Central memory CD4-positive, alpha-beta T cell (primary cell): ENCODE results near the gene EYA3.

Source experiments
- DNase-seq: peaks from one replicate; pipeline ENCODE4 v3.0.0; 2022

The EYA3 gene

GRCh38 chr1:27935721-27936120, 152.7 kb downstream of the EYA3 start:
- no peak for DNase-seq

- no peak for DNase-seq
Measured at GRCh38 chr1:27934818-27935549, 153.4 kb downstream of the EYA3 start, which contains the start of gene SMPDL3B. SMPDL3B (plus strand) TSS chr1:27935000; CDS start chr1:27935184, 184 bp downstream.

GRCh38 chr1:27931759-27932158, 156.7 kb downstream of the EYA3 start:
- no peak for DNase-seq

- DNase-seq, result no peak
Measured at GRCh38 chr1:27931184-27931583, 157.2 kb downstream of the EYA3 start.

- DNase-seq, result no peak
Measured at GRCh38 chr1:27928216-27928954, 160.0 kb downstream of the EYA3 start.

- DNase-seq, result no peak
Measured at GRCh38 chr1:27922272-27922671, 166.1 kb downstream of the EYA3 start.
